ENCODE measurements around the gene TTC7B. TPM values are rescaled to one million over a fixed set of nuclear protein-coding genes. Genes with fewer than 3 reads are reported as not detected.

Gene TTC7B
- total and polyA plus RNA-seq, 2 donors (not counting 3 experiments of a cell fraction or from before 2014, with no cell fraction given) = 46.8 to 76.5 TPM

DNA sequence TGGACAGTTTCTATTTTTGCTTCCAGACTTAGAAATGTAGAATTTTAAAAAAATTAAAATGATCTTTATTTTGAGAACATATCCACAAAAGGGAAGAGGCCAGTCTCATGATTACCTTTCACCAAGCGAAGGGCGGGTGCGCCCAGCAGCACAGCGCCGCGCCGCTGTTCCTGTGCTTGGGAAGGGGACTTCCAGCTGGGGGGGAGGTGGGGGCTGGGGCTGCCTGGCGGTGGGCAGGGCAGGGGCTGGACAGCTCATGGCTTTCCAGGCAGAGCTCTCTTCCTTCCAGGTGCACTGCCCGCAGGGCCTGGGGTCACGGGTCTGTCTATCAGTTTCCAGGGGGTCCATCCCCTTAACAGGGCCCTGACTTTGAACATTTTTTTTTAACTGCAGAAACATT lies 199.9 kb downstream of the TTC7B start:
- peak overlapping the region; percentile 60 for H3K4me2 ChIP-seq (ENCODE audit: insufficient read depth, low read length)
- DNase-seq (ENCODE audit: low read depth, low spot score) (peak; percentile 64), FAIRE-seq (no peak)
- H4K20me1 ChIP-seq (replicated peaks; ENCODE audit: control insufficient read depth, extremely low read depth, insufficient read depth, low read length) = no peaks in the 10 kb centered on the region
- dilution Hi-C loops (cut with MboI; ENCODE audit: extremely low pct_ligation_motif_present, low sequenced_read_pairs) = no loop called here
- H3K9me1 ChIP-seq (replicated peaks; ENCODE audit: control insufficient read depth, extremely low read depth, insufficient read depth, low read length) = no peaks in the 10 kb centered on the region
- TF ChIP-seq EZH2 (IDR thresholded peaks at IDR 0.05; ENCODE audit: borderline replicate concordance, low read depth, low read length, severe bottlenecking) = no peak
- TF ChIP-seq JUN (IDR thresholded peaks at IDR 0.05; ENCODE audit: borderline replicate concordance, insufficient read depth, insufficient read length, low read depth) = no peak
- no peak for TF ChIP-seq MYC (IDR thresholded peaks at IDR 0.05; ENCODE audit: low read depth, low read length)
- no peak for TF ChIP-seq FOS (IDR thresholded peaks at IDR 0.05; ENCODE audit: borderline replicate concordance, insufficient read depth, low read length)
- TF ChIP-seq CTCF (IDR thresholded peaks at IDR 0.05; ENCODE audit: extremely low read depth in 1 of 2, insufficient read depth in 1 of 2, low read depth in 1 of 2, low read length in 2 of 2) = peak in 1 of 2 donors; percentile 9
- no peak for TF ChIP-seq POLR2A (IDR thresholded peaks at IDR 0.05; ENCODE audit: low read depth, low read length)
- no peak for TF ChIP-seq POLR2AphosphoS5 (IDR thresholded peaks at IDR 0.05; ENCODE audit: insufficient read depth, low read depth, low read length)
- H3K4me1 ChIP-seq (ENCODE audit: control insufficient read depth, extremely low read depth, insufficient read depth, low read length) = peaks cover 66% of the 10 kb centered on the region
- ChIA-PET POLR2A (no interaction called here), CTCF (interaction anchor here (1.0 to 1.9 kb wide), 6 partner anchors 9 to 217 kb away, joined by 3 to 8 read pairs (median 4); no protein-coding TSS in a partner anchor)
- no peaks in the 10 kb centered on the region for H3K27me3 ChIP-seq (ENCODE audit: control insufficient read depth in 2 of 2, insufficient read depth in 2 of 2, low read length in 2 of 2)
- no TSS peak for BruUV-seq (replicated peaks)
- intact Hi-C loops (cut with micrococcal nuclease) = loop anchor here (2.0 to 5.0 kb wide), 4 partner anchors 26 to 234 kb away; no protein-coding TSS in a partner anchor
- peak overlapping the region; percentile 93 for H3K27ac ChIP-seq (ENCODE audit: insufficient read depth, low read depth, low read length)
- no peak overlapping the region for H2AFZ ChIP-seq (ENCODE audit: low read depth, low read length)
- no peaks in the 10 kb centered on the region for H3K36me3 ChIP-seq (ENCODE audit: control insufficient read depth in 2 of 2, extremely low read depth in 1 of 2, insufficient read depth in 2 of 2, low read length in 2 of 2)
- no peaks in the 10 kb centered on the region for H3K79me2 ChIP-seq (ENCODE audit: control insufficient read depth, insufficient read depth, low read length)
- H3K4me3 ChIP-seq (replicated peaks in 1 of 3; ENCODE audit: insufficient read depth in 1 of 3, low read depth in 1 of 3, low read length in 3 of 3) = peak overlapping the region in 2 of 3 experiments; percentile 19 to 38
- H3K9ac ChIP-seq (replicated peaks; ENCODE audit: extremely low read depth, insufficient read depth, low read length) = peak overlapping the region; percentile 85
- H3K9me3 ChIP-seq (replicated peaks; ENCODE audit: control insufficient read depth, insufficient read depth, low read length) = no peaks in the 10 kb centered on the region

Data from endothelial cell of umbilical vein (primary cell).